Activated B cell treated with CpG ODN at 0.5 μM for 24 hours (primary cell): ENCODE measurements around the gene PHACTR1. TPM values are rescaled to one million over a fixed set of nuclear protein-coding genes. Genes with fewer than 3 reads are reported as not detected.

ENCODE experiments used
- ATAC-seq: fragments of 200-7000 bp; cut with Tn5 transposase; one replicate; pipeline ENCODE4 v1.10.0; 2021; ENCODE audit warnings: low read depth, mild to moderate bottlenecking, moderate library complexity
- CTCF ChIA-PET: fragments of 350-600 bp; sonication (Branson Sonifier 250); formaldehyde crosslinking; loops from one replicate; lab custom pipeline; 2021; ENCODE audit warnings: antibody characterized with exemption; lab: Charles Lee
- POLR2A ChIA-PET: fragments of 350-600 bp; sonication (Branson Sonifier 250); formaldehyde crosslinking; loops from one replicate; lab custom pipeline; 2021; ENCODE audit warnings: antibody characterized with exemption; lab: Charles Lee
- DNase-seq: peaks from one replicate; pipeline ENCODE4 v3.0.0; 2022
- H3K27ac Mint-ChIP-seq: one replicate; pipeline ENCODE4 v1.8.0; 2020; ENCODE audit warnings: mixed read lengths
- H3K27me3 Mint-ChIP-seq: one replicate; pipeline ENCODE4 v1.8.0; 2021; ENCODE audit warnings: mixed read lengths
- H3K36me3 Mint-ChIP-seq: one replicate; pipeline ENCODE4 v1.8.0; 2021; ENCODE audit warnings: low read depth, mixed read lengths
- H3K4me1 Mint-ChIP-seq: one replicate; pipeline ENCODE4 v1.8.0; 2021; ENCODE audit warnings: mixed read lengths
- H3K4me3 Mint-ChIP-seq: one replicate; pipeline ENCODE4 v1.8.0; 2020; ENCODE audit warnings: mild to moderate bottlenecking, mixed read lengths
- H3K9me3 Mint-ChIP-seq: one replicate; pipeline ENCODE4 v1.8.0; 2020; ENCODE audit warnings: mixed read lengths
- CTCF ChIP-seq: fragments of 200-600 bp; IDR thresholded peaks from one replicate; pipeline ENCODE4 v1.8.0; 2022; ENCODE audit warnings: antibody characterized with exemption, mild to moderate bottlenecking
- intact Hi-C: fragments of 100-400 bp; cut with micrococcal nuclease; formaldehyde crosslinking; loops from one replicate; pipeline ENCODE4 v1.15.1; 2024
- total RNA-seq: library from RNA; stranded (reverse); gene quantifications from 2 replicates; pipeline ENCODE4 v1.2.3, GENCODE V29; 2022

PHACTR1 gene
- total RNA-seq, 1 donor from 2014 or later: 115 TPM

DNA sequence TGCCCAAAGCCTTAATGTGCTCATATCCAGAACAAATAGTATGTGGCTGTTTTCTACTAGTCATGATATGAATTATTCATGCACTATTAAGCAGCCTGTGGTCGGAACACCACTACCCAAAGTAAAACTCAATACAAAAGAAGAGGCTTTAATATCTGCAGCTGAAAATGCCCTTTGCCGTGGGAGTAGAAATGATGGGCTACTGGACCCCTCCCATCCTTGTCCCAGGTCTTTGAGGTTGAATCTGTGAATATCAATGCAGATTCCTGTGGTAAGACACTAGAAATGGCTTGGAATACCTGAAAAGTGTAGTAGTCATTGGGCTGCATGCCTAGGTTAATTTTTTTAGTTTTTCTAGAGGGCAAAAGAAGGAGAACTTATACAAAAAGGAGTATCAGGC is 308.0 kb downstream of the PHACTR1 start:
- Mint-ChIP-seq H3K9me3 (no peaks in the 10 kb centered on the region), H3K4me3 (no peak overlapping the region), H3K4me1 (peaks cover 2% of the 10 kb centered on the region), H3K36me3 (no peaks in the 10 kb centered on the region), H3K27ac (no peak overlapping the region), H3K27me3 (peaks cover 28% of the 10 kb centered on the region)
- ChIA-PET CTCF (no interaction called here), POLR2A (no interaction called here)
- intact Hi-C loops: no loop called here
- no peak for TF ChIP-seq CTCF
- DNase-seq: no peak
- no peak for ATAC-seq

DNA sequence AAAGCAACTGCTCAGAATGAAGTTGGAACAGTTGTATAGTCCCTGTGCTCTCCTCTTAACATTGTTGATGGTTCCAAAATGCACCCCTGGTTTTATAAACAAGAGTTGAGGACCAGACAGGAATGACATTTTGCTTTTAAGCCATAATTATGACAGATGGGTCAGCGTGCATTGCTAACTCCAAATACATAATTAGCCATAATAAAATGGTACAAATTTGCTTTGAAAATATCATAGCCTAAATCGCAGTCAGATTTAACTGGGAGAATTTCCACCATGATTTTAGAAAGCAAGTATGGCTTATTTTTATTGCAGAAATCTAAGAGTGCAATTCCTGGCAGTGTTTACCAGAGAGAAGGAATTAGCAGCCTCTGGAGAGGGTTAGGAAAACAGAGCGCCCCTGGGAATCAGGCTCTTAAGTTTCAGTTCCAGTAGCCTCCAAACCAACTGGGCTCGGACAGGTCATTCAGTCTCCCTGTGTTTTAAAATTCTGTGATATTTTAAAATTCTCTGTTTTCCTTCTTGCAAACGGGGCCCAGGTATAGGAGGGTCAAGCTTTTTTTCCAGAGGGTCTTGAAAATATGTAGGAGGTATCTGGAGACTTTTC is 309.4 kb downstream of the PHACTR1 start:
- DNase-seq (no peak), ATAC-seq (no peak)
- ChIA-PET CTCF (no interaction called here), POLR2A (no interaction called here)
- Mint-ChIP-seq H3K36me3 (no peaks in the 10 kb centered on the region), H3K4me3 (no peak overlapping the region), H3K4me1 (peaks cover 2% of the 10 kb centered on the region), H3K27me3 (peaks cover 21% of the 10 kb centered on the region), H3K27ac (no peak overlapping the region), H3K9me3 (no peaks in the 10 kb centered on the region)
- TF ChIP-seq CTCF: no peak
- intact Hi-C loops: no loop called here

GRCh38 chr6:13026557-13026956 is 310.0 kb downstream of the PHACTR1 start:
- intact Hi-C loops: no loop called here
- no peak for TF ChIP-seq CTCF
- ATAC-seq: no peak
- Mint-ChIP-seq H3K27me3 (peaks cover 21% of the 10 kb centered on the region), H3K4me3 (no peak overlapping the region), H3K4me1 (peaks cover 2% of the 10 kb centered on the region), H3K9me3 (no peaks in the 10 kb centered on the region), H3K36me3 (no peaks in the 10 kb centered on the region), H3K27ac (no peak overlapping the region)
- ChIA-PET CTCF (no interaction called here), POLR2A (no interaction called here)
- no peak for DNase-seq

DNA sequence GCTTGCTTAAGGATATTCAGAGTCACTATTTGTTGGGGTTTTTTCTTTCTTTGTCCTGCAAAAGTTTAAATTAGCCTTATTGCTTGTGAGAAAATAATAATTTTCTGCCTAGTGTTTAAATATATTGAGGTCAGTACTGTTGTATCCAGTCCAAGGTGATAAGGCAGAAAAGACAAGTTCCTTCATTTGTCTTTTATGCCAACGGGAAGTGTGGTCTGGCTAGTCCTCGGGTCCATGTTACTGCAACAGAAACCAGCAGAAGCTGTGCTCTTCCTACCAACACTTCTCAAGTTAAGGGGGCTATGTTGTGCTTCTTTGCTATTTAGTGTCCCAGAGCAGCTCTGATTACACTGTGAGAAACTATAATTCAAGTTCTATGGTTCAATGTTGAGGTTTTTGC is 310.6 kb downstream of the PHACTR1 start:
- TF ChIP-seq CTCF: no peak
- Mint-ChIP-seq H3K4me3 (no peak overlapping the region), H3K27ac (no peak overlapping the region), H3K4me1 (peaks cover 2% of the 10 kb centered on the region), H3K27me3 (peaks cover 21% of the 10 kb centered on the region), H3K36me3 (no peaks in the 10 kb centered on the region), H3K9me3 (no peaks in the 10 kb centered on the region)
- ATAC-seq (no peak), DNase-seq (no peak)
- CTCF ChIA-PET: no interaction called here
- POLR2A ChIA-PET: no interaction called here
- intact Hi-C loops: no loop called here

- intact Hi-C loops: no loop called here
- POLR2A ChIA-PET: no interaction called here
- H3K36me3 Mint-ChIP-seq: no peaks in the 10 kb centered on the region
- DNase-seq: no peak
- no peak for ATAC-seq
- H3K27ac Mint-ChIP-seq: no peak overlapping the region
- H3K27me3 Mint-ChIP-seq: peaks cover 15% of the 10 kb centered on the region
- CTCF ChIA-PET: no interaction called here
- H3K9me3 Mint-ChIP-seq: no peaks in the 10 kb centered on the region
- H3K4me3 Mint-ChIP-seq: no peak overlapping the region
- TF ChIP-seq CTCF: no peak
- peaks cover 6% of the 10 kb centered on the region for H3K4me1 Mint-ChIP-seq
Observed at GRCh38 chr6:13030396-13030795, 313.8 kb downstream of the PHACTR1 start.
